ENCODE measurements around the gene TFR2. TPM values are rescaled to one million over a fixed set of nuclear protein-coding genes. Genes with fewer than 3 reads are reported as not detected.
A peak's percentile ranks its signal among the peaks of the same experiment; 100 is the strongest.

The TFR2 gene
- total and polyA plus RNA-seq, 2 donors (not counting 3 experiments of a cell fraction or from before 2014, with no cell fraction given) = 0.37 to 0.60 TPM

DNA sequence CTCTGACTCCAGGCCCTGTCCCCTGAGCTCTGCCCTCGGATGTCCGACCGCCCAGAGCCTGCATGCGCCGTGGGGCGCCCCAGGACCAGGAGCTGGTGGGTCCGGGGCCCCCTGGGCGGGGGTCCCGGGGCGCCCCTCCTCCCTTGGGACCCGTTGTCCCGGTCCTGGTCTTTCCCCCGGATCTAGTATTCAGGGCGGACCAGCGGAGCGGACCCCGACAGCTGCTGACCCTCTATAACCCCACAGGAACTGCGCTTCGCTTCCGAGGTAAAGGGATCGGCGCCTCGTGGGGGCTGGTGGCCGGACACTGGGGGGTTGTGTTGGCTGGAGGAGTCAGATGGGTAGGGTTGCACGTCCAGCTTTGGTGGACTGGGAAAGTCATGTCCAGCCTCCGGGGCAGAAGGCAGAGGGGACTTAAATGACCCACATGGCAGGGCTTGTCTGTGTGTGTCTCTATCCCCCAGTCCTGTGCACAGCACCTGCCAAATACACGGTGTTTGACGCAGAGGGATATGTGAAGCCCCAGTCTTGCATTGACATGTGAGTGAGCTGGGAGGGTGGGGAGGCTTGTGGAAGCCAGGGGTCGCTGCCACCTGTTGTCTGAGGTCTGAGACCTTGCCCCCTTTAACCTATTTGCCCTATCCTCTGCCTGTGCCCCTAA, 28.5 kb downstream of the TFR2 start:
- intact Hi-C loops (cut with micrococcal nuclease) (loop anchor here (1.0 to 2.0 kb wide), 5 partner anchors 9 to 74 kb away; partner anchors contain the start of genes AGFG2, FBXO24, GNB2 and LRCH4), dilution Hi-C loops (cut with MboI; ENCODE audit: extremely low pct_ligation_motif_present, low sequenced_read_pairs) (no loop called here)
- BruUV-seq (replicated peaks) = TSS peak; percentile 45
- no peak for TF ChIP-seq POLR2A (IDR thresholded peaks at IDR 0.05; ENCODE audit: low read depth, low read length)
- TF ChIP-seq, protein P1, sequence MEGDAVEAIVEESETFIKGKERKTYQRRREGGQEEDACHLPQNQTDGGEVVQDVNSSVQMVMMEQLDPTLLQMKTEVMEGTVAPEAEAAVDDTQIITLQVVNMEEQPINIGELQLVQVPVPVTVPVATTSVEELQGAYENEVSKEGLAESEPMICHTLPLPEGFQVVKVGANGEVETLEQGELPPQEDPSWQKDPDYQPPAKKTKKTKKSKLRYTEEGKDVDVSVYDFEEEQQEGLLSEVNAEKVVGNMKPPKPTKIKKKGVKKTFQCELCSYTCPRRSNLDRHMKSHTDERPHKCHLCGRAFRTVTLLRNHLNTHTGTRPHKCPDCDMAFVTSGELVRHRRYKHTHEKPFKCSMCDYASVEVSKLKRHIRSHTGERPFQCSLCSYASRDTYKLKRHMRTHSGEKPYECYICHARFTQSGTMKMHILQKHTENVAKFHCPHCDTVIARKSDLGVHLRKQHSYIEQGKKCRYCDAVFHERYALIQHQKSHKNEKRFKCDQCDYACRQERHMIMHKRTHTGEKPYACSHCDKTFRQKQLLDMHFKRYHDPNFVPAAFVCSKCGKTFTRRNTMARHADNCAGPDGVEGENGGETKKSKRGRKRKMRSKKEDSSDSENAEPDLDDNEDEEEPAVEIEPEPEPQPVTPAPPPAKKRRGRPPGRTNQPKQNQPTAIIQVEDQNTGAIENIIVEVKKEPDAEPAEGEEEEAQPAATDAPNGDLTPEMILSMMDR (IDR thresholded peaks at IDR 0.05; ENCODE audit: extremely low read depth in 1 of 2, insufficient read depth in 1 of 2, low read depth in 1 of 2, low read length in 2 of 2) = peak in 1 of 2 donors; percentile 20
- no peak for DNase-seq (ENCODE audit: low read depth, low spot score)
- H3K27ac ChIP-seq (ENCODE audit: insufficient read depth, low read depth, low read length) = no peak overlapping the region
- no peaks in the 10 kb centered on the region for H3K79me2 ChIP-seq (ENCODE audit: control insufficient read depth, insufficient read depth, low read length)
- H3K36me3 ChIP-seq (ENCODE audit: control insufficient read depth in 2 of 2, extremely low read depth in 1 of 2, insufficient read depth in 2 of 2, low read length in 2 of 2) = no peaks in the 10 kb centered on the region
- H3K4me3 ChIP-seq (replicated peaks in 1 of 3; ENCODE audit: insufficient read depth in 1 of 3, low read depth in 1 of 3, low read length in 3 of 3) = peak overlapping the region; percentile 18 to 57 (median 56)
- no peaks in the 10 kb centered on the region for H4K20me1 ChIP-seq (replicated peaks; ENCODE audit: control insufficient read depth, extremely low read depth, insufficient read depth, low read length)
- no peaks in the 10 kb centered on the region for H3K9me3 ChIP-seq (replicated peaks; ENCODE audit: control insufficient read depth, insufficient read depth, low read length)
- peak overlapping the region; percentile 61 for H3K4me2 ChIP-seq (ENCODE audit: insufficient read depth, low read length)
- POLR2A ChIA-PET = interaction anchor here (0.8 to 2.0 kb wide), 4 partner anchors 28 to 262 kb away, joined by 3 to 28 read pairs (median 6); partner anchors contain the start of genes FBXO24, LRCH4, POP7 and SRRT
- peaks cover 9% of the 10 kb centered on the region for H3K4me1 ChIP-seq (ENCODE audit: control insufficient read depth, extremely low read depth, insufficient read depth, low read length)
- no peaks in the 10 kb centered on the region for H3K9me1 ChIP-seq (replicated peaks; ENCODE audit: control insufficient read depth, extremely low read depth, insufficient read depth, low read length)
- H2AFZ ChIP-seq (ENCODE audit: low read depth, low read length) = peak overlapping the region; percentile 81
- CTCF ChIA-PET = interaction anchor here (0.6 to 3.6 kb wide), 23 partner anchors 9 to 240 kb away, joined by 3 to 21 read pairs (median 4); partner anchors contain the start of genes EPO, FBXO24, GNB2 and LRCH4
- H3K9ac ChIP-seq (replicated peaks; ENCODE audit: extremely low read depth, insufficient read depth, low read length) = peak overlapping the region; percentile 65
- no peak for FAIRE-seq
- no peaks in the 10 kb centered on the region for H3K27me3 ChIP-seq (ENCODE audit: control insufficient read depth in 2 of 2, insufficient read depth in 2 of 2, low read length in 2 of 2)
